Left colon (tissue), 2 donors: Measurements from ENCODE around the gene MAP4. TPM values are rescaled to one million over a fixed set of nuclear protein-coding genes. Genes with fewer than 3 reads are reported as not detected.

Experiments used
- ATAC-seq: fragments of 200-7000 bp; cut with Tn5 transposase; one replicate; pipeline ENCODE4 v1.9.1; 2020; ENCODE audit warnings: mild to moderate bottlenecking, moderate library complexity
- DNase-seq, 2 donors: peaks; one replicate each; pipeline ENCODE4 v3.0.0-alpha.2; 2020
- intact Hi-C, 2 donors: fragments of 100-400 bp; cut with DNase I in 1 of 2; cut with micrococcal nuclease in 1 of 2; formaldehyde crosslinking; loops; one replicate each; pipeline versions ENCODE4 v1.11.2 to v1.14.0; 2022; cut with DNase I, micrococcal nuclease
- total RNA-seq, 2 donors: library from RNA; stranded (reverse); fragmentation: NEBNext Ultra II Directional; extraction: Animal tissue kit (Norgen Biotek cat#: 25700); gene quantifications; one replicate each; pipeline ENCODE4 v1.2.1, GENCODE V29; 2021
- donor health status: DM: no; HTN: no; CAD: no.
- donor health status: DM: yes; HTN: yes; CAD: no.

The MAP4 gene
- total RNA-seq, 2 donors from 2014 or later: 109 to 114 TPM

DNA sequence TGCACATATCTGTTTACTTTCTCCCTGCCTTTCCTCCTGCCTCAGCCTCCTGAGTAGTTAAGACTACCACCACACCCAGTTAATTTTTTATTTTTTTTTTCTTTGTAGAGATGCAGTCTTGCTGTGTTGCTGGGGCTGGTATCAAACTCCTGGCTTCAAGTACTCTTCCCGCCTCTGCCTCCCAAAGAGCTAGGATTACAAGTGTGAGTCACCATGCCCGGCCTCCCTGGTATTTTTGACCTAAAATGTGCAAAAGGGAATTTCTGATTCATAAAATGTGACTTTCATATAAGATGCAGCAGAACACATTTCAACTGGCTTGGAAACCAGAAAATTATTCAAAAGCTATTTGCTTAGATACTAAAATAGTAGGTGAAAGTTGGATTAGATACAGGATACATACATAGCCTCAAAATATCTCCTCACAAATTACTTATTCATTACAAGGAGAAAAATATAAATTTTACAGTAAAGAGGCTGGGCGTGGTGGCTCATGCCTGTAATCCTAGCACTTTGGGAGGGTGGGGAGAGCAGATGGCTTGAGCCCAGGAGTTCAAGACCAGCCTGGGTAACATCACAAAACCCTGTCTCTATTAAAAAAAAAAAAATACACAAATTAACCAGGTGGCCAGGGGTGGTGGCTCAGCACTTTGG is 32.0 kb downstream of the MAP4 start:
- ATAC-seq (no peak), DNase-seq (no peak)
- intact Hi-C loops: no loop called here

DNA sequence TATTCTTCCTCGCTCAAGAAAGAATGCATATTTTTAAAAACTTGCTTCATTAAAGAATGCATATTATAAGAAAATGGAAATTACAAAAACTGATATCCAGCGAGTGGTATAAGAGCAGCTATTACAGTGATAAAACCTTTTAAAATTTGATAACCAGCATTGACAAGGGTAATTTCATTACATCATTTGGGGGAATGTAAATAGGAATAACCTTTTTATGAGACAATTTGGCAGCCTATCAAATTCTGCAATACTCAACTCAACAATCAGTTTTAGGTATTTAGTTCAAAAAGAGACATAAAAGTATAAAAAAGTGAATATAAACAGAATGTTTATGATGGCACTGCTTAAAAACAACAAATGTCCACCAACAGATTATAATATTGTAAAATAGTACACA is 35.4 kb downstream of the MAP4 start:
- intact Hi-C loops: no loop called here
- ATAC-seq: peak; percentile 59
- no peak for DNase-seq

- intact Hi-C loops: no loop called here
- DNase-seq: no peak
- ATAC-seq: no peak
Observed at GRCh38 chr3:47979070-47979469, 37.1 kb downstream of the MAP4 start.

DNA sequence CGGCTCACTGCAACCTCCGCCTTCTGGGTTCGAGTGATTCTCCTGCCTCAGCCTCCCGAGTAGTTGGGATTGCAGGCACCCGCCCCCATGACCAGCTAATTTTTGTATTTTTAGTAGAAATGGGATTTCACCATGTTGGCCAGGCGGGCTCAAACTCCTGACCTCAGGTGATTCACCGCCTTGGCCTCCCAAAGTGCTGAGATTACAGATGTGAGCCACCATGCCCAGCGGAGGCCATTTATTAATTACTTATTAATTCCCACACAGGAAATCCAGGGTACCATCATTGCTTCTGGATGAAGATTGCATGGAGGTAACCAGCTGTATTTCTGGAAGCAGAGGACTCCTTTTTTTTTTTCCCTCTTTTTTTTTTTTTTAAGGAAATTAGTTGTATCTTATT is 37.8 kb downstream of the MAP4 start:
- no peak for ATAC-seq
- no peak for DNase-seq
- intact Hi-C loops: no loop called here

- intact Hi-C loops: no loop called here
- DNase-seq (no peak), ATAC-seq (no peak)
Observed at GRCh38 chr3:47976135-47976732, 40.0 kb downstream of the MAP4 start.

DNA sequence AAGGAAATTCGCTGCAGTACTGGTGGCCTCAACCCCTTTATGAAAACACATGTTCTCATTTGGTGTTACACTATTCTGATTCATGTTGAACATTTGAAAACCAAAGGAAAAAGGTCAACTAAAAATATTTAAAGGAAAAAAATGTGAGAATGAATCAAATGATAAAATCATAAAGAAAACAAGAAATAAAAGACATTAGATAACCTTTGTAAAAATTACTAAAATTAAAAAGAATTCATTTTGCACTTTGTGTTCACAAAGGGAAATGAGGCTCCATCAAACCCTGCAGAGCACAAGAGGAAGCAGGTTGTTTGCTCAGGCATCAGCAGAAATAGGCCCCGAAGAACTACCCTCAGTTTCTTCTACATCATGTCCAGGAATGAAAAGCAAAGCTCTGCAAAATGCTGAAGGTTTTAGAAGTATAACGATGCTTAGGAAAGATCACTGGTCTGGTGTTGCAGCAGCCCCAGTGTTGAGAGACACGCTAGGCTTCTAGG is 41.2 kb downstream of the MAP4 start:
- no peak for DNase-seq
- intact Hi-C loops: no loop called here
- no peak for ATAC-seq

GRCh38 chr3:47971081-47971480 is 45.1 kb downstream of the MAP4 start:
- DNase-seq: no peak
- ATAC-seq: no peak
- intact Hi-C loops: no loop called here

DNA sequence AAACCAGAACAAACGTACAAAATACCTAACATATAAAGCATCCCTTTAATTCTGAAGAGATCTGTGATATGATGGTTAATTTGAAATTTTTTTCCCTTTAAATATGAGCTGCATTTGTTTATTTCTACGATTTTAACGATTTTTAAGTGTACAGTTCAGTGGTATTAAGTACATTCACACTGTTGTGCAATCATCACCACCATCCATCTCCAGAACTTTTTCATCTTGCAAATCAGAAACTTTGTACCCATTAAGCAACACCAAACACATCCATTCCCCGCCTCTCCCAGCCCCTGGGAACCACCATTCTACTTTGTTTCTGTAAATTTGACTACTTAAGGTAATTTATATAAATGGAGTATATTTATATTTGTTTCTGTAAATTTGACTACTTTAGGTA is 51.5 kb downstream of the MAP4 start:
- DNase-seq: no peak
- ATAC-seq: no peak
- intact Hi-C loops: no loop called here

DNA sequence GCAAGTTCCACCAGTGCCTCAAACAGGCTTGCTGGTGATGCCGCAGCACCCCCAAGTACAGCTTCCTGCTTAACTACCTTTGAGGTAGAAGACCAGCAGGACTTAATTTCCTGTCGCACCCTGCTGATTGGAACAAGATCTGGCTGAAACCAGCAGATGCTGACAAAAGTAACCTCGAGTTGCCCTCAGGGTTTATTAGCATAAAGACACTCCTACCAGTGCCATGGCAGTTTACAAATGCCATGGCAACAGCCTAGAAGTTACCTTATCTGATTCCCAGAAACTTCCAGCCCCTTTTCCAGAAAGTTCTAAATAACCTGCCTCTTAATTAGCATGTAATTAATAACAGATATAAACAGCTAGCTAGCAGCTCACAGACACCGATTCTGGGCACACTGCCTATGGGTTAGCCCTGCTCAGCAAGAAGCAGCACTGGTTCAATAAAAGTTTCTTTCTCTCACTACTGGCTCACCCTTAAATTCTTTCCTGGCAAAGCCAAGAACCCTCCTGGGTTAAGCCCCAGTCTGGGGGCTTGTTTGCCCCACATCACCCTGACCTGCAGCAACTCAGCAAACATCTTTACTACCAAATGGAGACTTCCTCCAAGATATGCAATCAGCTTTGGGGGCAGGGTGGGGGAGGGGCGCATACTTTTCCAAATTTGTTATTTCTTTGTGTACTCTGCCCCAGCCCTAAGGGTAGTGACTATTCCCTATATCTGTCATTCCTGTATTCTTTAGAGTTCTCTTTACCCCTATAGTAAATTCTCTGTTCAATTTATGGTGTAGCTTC is 54.2 kb downstream of the MAP4 start:
- ATAC-seq: peak; percentile 64
- intact Hi-C loops: no loop called here
- DNase-seq: peak in 1 of 2 donors; percentile 8

DNA sequence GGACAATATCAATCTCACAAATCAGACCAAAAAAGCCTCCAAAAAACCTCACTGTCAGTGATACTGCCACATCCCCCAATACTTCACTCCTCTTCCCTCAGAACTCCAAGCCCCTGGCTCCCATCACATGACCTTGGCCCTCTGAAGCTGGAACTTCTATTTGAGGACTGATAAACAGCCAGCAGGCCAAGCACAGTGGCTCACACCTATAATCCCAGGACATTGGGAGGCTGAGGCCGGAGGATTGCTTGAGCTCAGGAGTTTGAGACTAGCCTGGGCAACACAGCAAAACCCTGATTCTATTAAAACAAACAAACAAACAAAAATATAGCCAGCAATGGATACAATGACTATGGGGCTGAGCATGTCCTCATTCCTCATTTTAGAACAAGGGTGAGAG is 55.2 kb downstream of the MAP4 start:
- intact Hi-C loops: no loop called here
- ATAC-seq (no peak), DNase-seq (no peak)

DNA sequence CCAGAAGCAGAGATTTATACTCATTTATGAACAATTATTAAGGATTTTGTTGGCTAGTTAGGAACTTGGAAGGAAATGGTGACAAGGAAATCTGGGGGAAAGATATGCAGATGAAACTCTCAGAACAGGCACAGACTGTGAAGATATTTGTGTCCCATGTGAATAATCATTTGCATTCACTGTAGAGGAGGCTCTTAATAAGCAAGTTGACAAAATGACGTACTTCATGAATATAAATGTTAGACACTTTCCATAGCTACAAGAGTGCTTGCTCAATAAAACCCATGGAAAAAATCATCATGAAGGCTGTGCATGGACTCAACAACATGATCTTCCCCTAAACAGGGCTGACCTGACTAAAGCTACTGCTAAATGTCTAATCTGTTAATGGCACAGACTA is 59.7 kb downstream of the MAP4 start:
- intact Hi-C loops: no loop called here
- ATAC-seq (no peak), DNase-seq (no peak)

GRCh38 chr3:47954567-47954966 is 61.6 kb downstream of the MAP4 start:
- intact Hi-C loops: no loop called here
- no peak for ATAC-seq
- no peak for DNase-seq

- ATAC-seq (no peak), DNase-seq (no peak)
- intact Hi-C loops: no loop called here
Observed at GRCh38 chr3:47950453-47951169, 65.6 kb downstream of the MAP4 start.

DNA sequence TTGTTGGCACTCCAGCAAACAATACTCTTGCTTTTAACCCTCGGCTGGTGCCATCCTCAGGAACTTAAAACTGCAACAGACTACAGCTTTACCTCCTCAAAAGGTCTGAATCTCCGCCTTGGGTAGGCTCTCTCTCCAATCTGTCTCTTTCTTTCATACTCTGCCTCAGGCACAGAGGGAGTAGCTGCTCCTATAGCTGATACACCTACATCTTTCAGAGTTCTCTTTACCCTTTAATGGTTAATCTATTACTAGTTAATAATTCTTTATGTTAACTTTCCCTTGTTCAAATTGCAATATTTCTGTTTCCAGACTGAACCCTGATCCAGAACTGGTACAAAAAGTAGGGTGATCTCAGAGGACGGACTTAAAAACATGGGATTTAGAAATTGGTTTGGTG is 66.2 kb downstream of the MAP4 start:
- intact Hi-C loops: no loop called here
- ATAC-seq: no peak
- no peak for DNase-seq

- intact Hi-C loops: no loop called here
- ATAC-seq: no peak
- DNase-seq: no peak
Observed at GRCh38 chr3:47940232-47940631, 76.0 kb downstream of the MAP4 start.

GRCh38 chr3:47932421-47932820 is 83.8 kb downstream of the MAP4 start:
- DNase-seq (no peak), ATAC-seq (peak; percentile 16)
- intact Hi-C loops: no loop called here

- DNase-seq: no peak
- no peak for ATAC-seq
- intact Hi-C loops: no loop called here
Observed at GRCh38 chr3:47930979-47931378, 85.2 kb downstream of the MAP4 start.

GRCh38 chr3:47916696-47917095 is 99.5 kb downstream of the MAP4 start:
- DNase-seq (no peak), ATAC-seq (no peak)
- intact Hi-C loops: no loop called here

- DNase-seq (no peak), ATAC-seq (no peak)
- intact Hi-C loops: no loop called here
Observed at GRCh38 chr3:47916201-47916600, 100.0 kb downstream of the MAP4 start.
